Panc1 (cell line): Measurements from ENCODE around the gene NTMT1. TPM values are rescaled to one million over a fixed set of nuclear protein-coding genes. Genes with fewer than 3 reads are reported as not detected.

Experiments
- ATAC-seq: fragments of 200-7000 bp; cut with Tn5 transposase; 2 replicates; pipeline ENCODE4 v1.9.1; 2020; ENCODE audit warnings: mild to moderate bottlenecking, moderate library complexity
- BruUV-seq: library from RNA; stranded (reverse); fragments of 400-500 nt; replicated peaks from 2 replicates; lab custom pipeline; 2021; lab: Mats Ljungman, UMichigan
- CTCF ChIA-PET: fragments of 300-600 bp; sonication (Branson Sonifier 250); formaldehyde crosslinking; loops from one replicate; lab custom pipeline; 2022; ENCODE audit warnings: antibody characterized with exemption; lab: Charles Lee
- POLR2A ChIA-PET: fragments of 300-600 bp; sonication (Branson Sonifier 250); formaldehyde crosslinking; loops from one replicate; lab custom pipeline; 2022; ENCODE audit warnings: antibody characterized with exemption; lab: Charles Lee
- DNase-seq: peaks from one replicate; pipeline ENCODE4 v3.0.0-alpha.2; 2010; ENCODE audit warnings: low read depth, low spot score
- H3K27ac ChIP-seq: 2 replicates; pipeline ENCODE4 v1.5.1; 2011; ENCODE audit warnings: mild to moderate bottlenecking, low read length, inconsistent platforms
- H3K27me3 ChIP-seq: fragments of 200-500 bp; sonication (Bioruptor generic); 2 replicates; pipeline ENCODE4 v1.6.0; 2014; ENCODE audit warnings: low read length, inconsistent platforms; ENCODE audit not compliant: control insufficient read depth, insufficient read depth
- H3K36me3 ChIP-seq: fragments of 200-500 bp; sonication (Bioruptor generic); 2 replicates; pipeline ENCODE4 v1.5.1; 2014; ENCODE audit warnings: inconsistent platforms, mild to moderate bottlenecking, low read length, moderate library complexity; ENCODE audit not compliant: control insufficient read depth, insufficient read depth
- H3K4me1 ChIP-seq: 2 replicates; pipeline ENCODE4 v1.5.1; 2011; ENCODE audit warnings: inconsistent platforms, mild to moderate bottlenecking, low read length, moderate library complexity; ENCODE audit not compliant: control insufficient read depth, insufficient read depth
- H3K4me3 ChIP-seq, 2 experiments: 2 replicates each; pipeline ENCODE4 v1.5.1; 2011 to 2012; ENCODE audit warnings: low read depth in 2 of 2, low read length in 2 of 2, mild to moderate bottlenecking in 2 of 2, inconsistent platforms in 1 of 2, moderate library complexity in 1 of 2
- H3K9me3 ChIP-seq: fragments of 200-500 bp; sonication (Bioruptor generic); 2 replicates; pipeline ENCODE4 v1.5.1; 2014; ENCODE audit warnings: low read depth, mild to moderate bottlenecking, inconsistent platforms, low read length, moderate library complexity; ENCODE audit not compliant: control insufficient read depth, insufficient read depth
- CTCF ChIP-seq: fragments of 450-650 bp; IDR thresholded peaks from 2 replicates; pipeline ENCODE4 v1.5.1; 2017; ENCODE audit warnings: mild to moderate bottlenecking
- POLR2AphosphoS5 ChIP-seq: IDR thresholded peaks from 2 replicates; pipeline ENCODE4 v1.6.1; 2012; ENCODE audit warnings: mild to moderate bottlenecking, low read depth, low read length, moderate library complexity
- REST ChIP-seq, 2 experiments: IDR thresholded peaks; 2 replicates each; pipeline ENCODE4 v1.6.1; 2011 to 2012; ENCODE audit warnings: low read depth in 2 of 2, control low read depth in 1 of 2, low read length in 1 of 2, mild to moderate bottlenecking in 1 of 2, moderate library complexity in 1 of 2; ENCODE audit not compliant: insufficient read depth in 1 of 2
- SIN3A ChIP-seq: IDR thresholded peaks from 2 replicates; pipeline ENCODE4 v1.6.1; 2012; ENCODE audit warnings: low read depth, mild to moderate bottlenecking, low read length, moderate library complexity, borderline replicate concordance; ENCODE audit not compliant: insufficient read depth
- TCF7L2 ChIP-seq: IDR thresholded peaks from 2 replicates; pipeline ENCODE4 v1.6.1; 2011; ENCODE audit warnings: mild to moderate bottlenecking, low read depth, low read length, inconsistent platforms
- in situ Hi-C: cut with HindIII; loops from 2 replicates; pipeline ENCODE4 v1.10.0; 2016; ENCODE audit warnings: low sequenced_read_pairs, low pct_unique_long_range_greater_than_20kb
- intact Hi-C: fragments of 100-400 bp; cut with micrococcal nuclease; formaldehyde crosslinking; loops from one replicate; pipeline ENCODE4 v1.10.0; 2022; ENCODE audit not compliant: unreplicated experiment
- total RNA-seq: library from RNA; stranded (reverse); gene quantifications from one replicate; pipeline ENCODE4 v1.2.1, GENCODE V29; 2021; ENCODE audit not compliant: unreplicated experiment

The NTMT1 gene
- total RNA-seq, 1 experiment from 2014 or later = 47.5 TPM

GRCh38 chr9:129579294-129579693, 46.7 kb upstream of the NTMT1 start:
- ChIA-PET CTCF (no interaction called here), POLR2A (no interaction called here)
- Histone ChIP-seq H3K9me3 (no peaks in the 10 kb centered on the region), H3K36me3 (no peaks in the 10 kb centered on the region), H3K4me1 (no peaks in the 10 kb centered on the region; the same call in 1 of the 2 replicates), H3K4me3 (no peak overlapping the region), H3K27me3 (no peaks in the 10 kb centered on the region), H3K27ac (no peak overlapping the region)
- BruUV-seq = no TSS peak
- ATAC-seq (no peak), DNase-seq (no peak)
- TF ChIP-seq TCF7L2 = no peak
- TF ChIP-seq REST (IDR thresholded peaks at IDR 0.05; ENCODE audit: insufficient read depth in 1 of 2, low read depth in 2 of 2, low read length in 1 of 2) = no peak
- intact Hi-C loops = no loop called here
- in situ Hi-C loops = no loop called here

GRCh38 chr9:129580211-129580915, 45.6 kb upstream of the NTMT1 start:
- POLR2A ChIA-PET = no interaction called here
- H3K36me3 ChIP-seq = no peaks in the 10 kb centered on the region
- BruUV-seq = no TSS peak
- TF ChIP-seq REST (IDR thresholded peaks at IDR 0.05; ENCODE audit: insufficient read depth in 1 of 2, low read depth in 2 of 2, low read length in 1 of 2) = no peak
- H3K27ac ChIP-seq = no peak overlapping the region
- no peaks in the 10 kb centered on the region for H3K9me3 ChIP-seq
- H3K27me3 ChIP-seq = no peaks in the 10 kb centered on the region
- in situ Hi-C loops = no loop called here
- intact Hi-C loops = no loop called here
- CTCF ChIA-PET = interaction anchor here (0.5 kb wide), 1 partner anchor 1799 kb away, joined by 3 read pairs; no protein-coding TSS in a partner anchor
- no peaks in the 10 kb centered on the region; the same call in 1 of the 2 replicates for H3K4me1 ChIP-seq
- H3K4me3 ChIP-seq = no peak overlapping the region
- DNase-seq = no peak
- no peak for ATAC-seq

GRCh38 chr9:129581505-129582189, 44.3 kb upstream of the NTMT1 start:
- TF ChIP-seq REST (IDR thresholded peaks at IDR 0.05; ENCODE audit: insufficient read depth in 1 of 2, low read depth in 2 of 2, low read length in 1 of 2) = no peak
- TF ChIP-seq TCF7L2 = no peak
- no peak for TF ChIP-seq POLR2AphosphoS5
- no peak for TF ChIP-seq CTCF
- no peak for TF ChIP-seq SIN3A
- Histone ChIP-seq H3K4me3 (no peak overlapping the region), H3K27me3 (no peaks in the 10 kb centered on the region), H3K9me3 (no peaks in the 10 kb centered on the region), H3K27ac (no peak overlapping the region), H3K36me3 (no peaks in the 10 kb centered on the region), H3K4me1 (no peaks in the 10 kb centered on the region; the same call in 1 of the 2 replicates)
- intact Hi-C loops (no loop called here), in situ Hi-C loops (no loop called here)
- ChIA-PET CTCF (no interaction called here), POLR2A (no interaction called here)
- no peak for DNase-seq
- no peak for ATAC-seq
- no TSS peak for BruUV-seq
